HEK293T (cell line): ENCODE data around the gene CHRNA1.

ENCODE experiments used
- CTCF ChIA-PET: fragments of 350-600 bp; formaldehyde crosslinking; extraction: SDS; loops from one replicate; lab custom pipeline; 2021; ENCODE audit warnings: antibody characterized with exemption, inconsistent platforms; lab: Yijun Ruan, JAX
- POLR2A ChIA-PET: fragments of 350-600 bp; formaldehyde crosslinking; extraction: SDS; loops from one replicate; lab custom pipeline; 2020; ENCODE audit warnings: antibody characterized with exemption, inconsistent platforms; lab: Yijun Ruan, JAX
- DNase-seq: peaks from one replicate; pipeline ENCODE4 v3.0.0; 2012; ENCODE audit warnings: mixed read lengths; ENCODE audit errors: extremely low spot score
- ARNT ChIP-seq: fragments of 450-650 bp; IDR thresholded peaks from 2 replicates; pipeline ENCODE4 v1.6.1; 2017; ENCODE audit warnings: mild to moderate bottlenecking
- BHLHE40 ChIP-seq: fragments of 450-650 bp; IDR thresholded peaks from 2 replicates; pipeline ENCODE4 v1.6.1; 2016; ENCODE audit warnings: mild to moderate bottlenecking, moderate library complexity, borderline replicate concordance
- CTBP1 ChIP-seq: fragments of 450-650 bp; IDR thresholded peaks from 2 replicates; pipeline ENCODE4 v1.6.1; 2016; ENCODE audit warnings: borderline replicate concordance
- ELF4 ChIP-seq: fragments of 450-650 bp; IDR thresholded peaks from 2 replicates; pipeline ENCODE4 v1.6.1; 2017; ENCODE audit warnings: antibody characterized with exemption
- FOXA1 ChIP-seq: fragments of 450-650 bp; IDR thresholded peaks from 2 replicates; pipeline ENCODE4 v1.6.1; 2016; ENCODE audit warnings: mild to moderate bottlenecking
- FOXK2 ChIP-seq: fragments of 450-650 bp; IDR thresholded peaks from 2 replicates; pipeline ENCODE4 v1.6.1; 2016; ENCODE audit warnings: mild to moderate bottlenecking
- FOXM1 ChIP-seq: fragments of 450-650 bp; IDR thresholded peaks from 2 replicates; pipeline ENCODE4 v1.6.1; 2017; ENCODE audit warnings: mild to moderate bottlenecking, borderline replicate concordance
- HDGF ChIP-seq: fragments of 450-650 bp; IDR thresholded peaks from 2 replicates; pipeline ENCODE4 v1.6.1; 2017; ENCODE audit warnings: antibody characterized with exemption, borderline replicate concordance
- L3MBTL2 ChIP-seq: fragments of 450-650 bp; conservative IDR thresholded peaks from 2 replicates; pipeline ENCODE4 v1.6.1; 2016; ENCODE audit warnings: mild to moderate bottlenecking
- LEF1 ChIP-seq: fragments of 450-650 bp; IDR thresholded peaks from 2 replicates; pipeline ENCODE4 v1.6.1; 2017; ENCODE audit warnings: mild to moderate bottlenecking, borderline replicate concordance
- NFRKB ChIP-seq: fragments of 450-650 bp; IDR thresholded peaks from 2 replicates; pipeline ENCODE4 v1.6.1; 2016; ENCODE audit warnings: mild to moderate bottlenecking, moderate library complexity
- PKNOX1 ChIP-seq: fragments of 450-650 bp; IDR thresholded peaks from 2 replicates; pipeline ENCODE4 v1.6.1; 2016
- SP1 ChIP-seq: fragments of 450-650 bp; IDR thresholded peaks from 2 replicates; pipeline ENCODE4 v1.6.1; 2017
- SUZ12 ChIP-seq: fragments of 450-650 bp; IDR thresholded peaks from 2 replicates; pipeline ENCODE4 v1.6.1; 2016; ENCODE audit warnings: mild to moderate bottlenecking
- TARDBP ChIP-seq: fragments of 450-650 bp; IDR thresholded peaks from 2 replicates; pipeline ENCODE4 v1.6.1; 2016
- ZNF384 ChIP-seq: fragments of 450-650 bp; IDR thresholded peaks from 2 replicates; pipeline ENCODE4 v1.6.1; 2016

Gene CHRNA1

DNA sequence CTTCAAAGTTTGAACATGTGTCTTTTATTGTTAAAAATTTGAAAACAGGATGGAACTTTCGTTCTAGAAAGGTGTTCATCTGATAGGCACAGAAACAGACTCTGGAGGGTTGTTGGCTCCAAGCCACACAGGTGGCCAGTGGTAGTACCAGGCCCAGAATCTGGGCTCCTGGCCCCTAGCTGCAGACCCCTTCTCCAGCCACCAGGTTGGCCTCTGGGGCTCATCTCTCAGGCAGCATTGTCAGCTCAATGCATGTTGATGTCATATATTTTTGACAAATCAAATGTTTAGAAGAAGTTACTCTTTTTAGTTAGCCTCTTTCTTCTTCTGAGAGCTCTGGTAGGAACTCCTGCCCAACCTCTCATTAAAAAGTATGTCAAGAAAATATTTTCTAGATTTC, 34.5 kb upstream of the CHRNA1 start:
- POLR2A ChIA-PET: no interaction called here
- no peak for TF ChIP-seq LEF1
- TF ChIP-seq ARNT: no peak
- no peak for TF ChIP-seq TARDBP
- TF ChIP-seq FOXM1: no peak
- TF ChIP-seq FOXA1: no peak
- TF ChIP-seq PKNOX1: no peak
- no peak for TF ChIP-seq ELF4
- TF ChIP-seq ZNF384: no peak
- no peak for TF ChIP-seq SP1
- TF ChIP-seq BHLHE40: no peak
- no peak for TF ChIP-seq CTBP1
- DNase-seq: no peak
- CTCF ChIA-PET: no interaction called here

GRCh38 chr2:174797781-174798276, 33.6 kb upstream of the CHRNA1 start:
- POLR2A ChIA-PET: no interaction called here
- CTCF ChIA-PET: no interaction called here

GRCh38 chr2:174796319-174796771, 32.1 kb upstream of the CHRNA1 start:
- ChIA-PET POLR2A (no interaction called here), CTCF (no interaction called here)
- TF ChIP-seq TARDBP: no peak
- TF ChIP-seq FOXK2: no peak
- TF ChIP-seq SP1: no peak
- no peak for TF ChIP-seq BHLHE40
- TF ChIP-seq FOXM1: no peak
- TF ChIP-seq ZNF384: no peak
- TF ChIP-seq FOXA1: no peak
- TF ChIP-seq ELF4: no peak
- TF ChIP-seq PKNOX1: no peak
- TF ChIP-seq LEF1: no peak
- TF ChIP-seq L3MBTL2: no peak
- TF ChIP-seq ARNT: no peak
- TF ChIP-seq CTBP1: no peak
- DNase-seq: no peak

More at GRCh38 chr2:174797781-174798276, 33.6 kb upstream of the CHRNA1 start:
- TF ChIP-seq ARNT: no peak
- no peak for TF ChIP-seq FOXM1
- TF ChIP-seq TARDBP: no peak
- TF ChIP-seq FOXA1: no peak
- TF ChIP-seq ELF4: no peak
- no peak for TF ChIP-seq ZNF384
- no peak for TF ChIP-seq BHLHE40
- TF ChIP-seq CTBP1: no peak
- TF ChIP-seq L3MBTL2: no peak
- TF ChIP-seq NFRKB: no peak
- TF ChIP-seq HDGF: no peak
- no peak for TF ChIP-seq LEF1
- TF ChIP-seq SP1: no peak
- no peak for DNase-seq

DNA sequence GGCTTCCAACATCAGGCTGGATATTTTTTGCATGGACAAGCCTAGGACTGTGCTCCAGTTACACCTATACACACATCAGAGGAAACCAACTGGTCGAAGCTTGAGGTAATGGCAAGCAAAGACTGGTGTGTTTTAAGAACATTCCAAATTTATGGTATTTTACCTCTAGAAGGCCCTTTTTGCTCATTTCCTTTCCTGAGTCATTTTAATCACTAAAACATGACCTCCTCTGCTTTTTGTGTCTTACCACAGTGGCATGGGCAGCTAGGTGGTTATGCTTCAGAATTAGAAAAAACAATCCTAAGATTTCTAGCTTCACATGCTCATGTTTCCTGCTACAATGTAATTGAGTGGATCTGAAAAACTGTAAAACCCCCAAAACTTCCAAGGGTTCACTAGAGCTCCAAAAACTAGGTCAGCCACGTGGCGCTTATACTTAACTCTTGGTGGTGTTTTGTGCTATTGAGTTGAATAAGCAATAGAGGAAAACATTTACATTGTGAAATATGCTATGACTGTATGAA, 30.6 kb upstream of the CHRNA1 start:
- DNase-seq: no peak
- POLR2A ChIA-PET: no interaction called here
- TF ChIP-seq CTBP1 (no peak), FOXM1 (no peak), NFRKB (no peak), SP1 (no peak), FOXK2 (no peak), ELF4 (no peak), FOXA1 (no peak)
- CTCF ChIA-PET: no interaction called here

DNA sequence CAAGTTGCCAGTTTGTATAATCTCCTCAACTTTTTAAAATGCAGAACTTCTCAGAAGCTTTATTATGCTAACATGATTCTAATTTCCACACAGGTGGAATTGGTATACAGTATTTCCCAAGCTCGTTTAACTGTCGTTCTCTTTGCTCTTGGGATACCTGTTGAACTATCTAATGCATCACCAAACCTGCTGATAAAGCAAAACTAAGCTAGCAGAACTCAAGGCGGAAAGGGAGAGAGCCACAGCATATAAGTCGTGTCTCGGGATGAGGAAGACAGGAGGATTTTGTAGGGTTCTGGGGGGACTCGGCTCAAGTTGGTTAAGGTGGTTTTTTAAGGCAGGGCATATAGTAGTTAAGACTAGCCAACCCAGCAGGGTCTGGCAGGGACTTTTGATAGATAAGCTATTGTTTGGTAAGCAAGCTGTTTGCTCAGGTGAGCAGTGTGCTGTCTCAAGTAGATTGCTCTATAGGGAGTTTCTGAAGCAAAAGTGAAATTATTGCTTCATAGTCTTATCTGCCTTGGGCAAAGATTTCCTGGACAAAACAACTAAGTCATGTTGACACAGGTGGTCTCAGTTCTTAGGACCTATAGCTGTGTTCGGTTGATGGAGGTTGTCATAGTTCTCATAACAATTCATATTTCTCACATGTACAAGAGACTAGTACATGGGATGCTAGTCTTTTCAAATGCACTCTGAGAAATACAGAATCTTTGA, 28.2 kb upstream of the CHRNA1 start:
- ChIA-PET CTCF (no interaction called here), POLR2A (no interaction called here)
- no peak for DNase-seq
- TF ChIP-seq PKNOX1 (no peak), FOXM1 (no peak), ZNF384 (no peak), NFRKB (no peak), LEF1 (no peak), SUZ12 (no peak), BHLHE40 (no peak), TARDBP (no peak), ARNT (no peak)

- POLR2A ChIA-PET: no interaction called here
- DNase-seq: no peak
- CTCF ChIA-PET: no interaction called here
- TF ChIP-seq FOXK2 (no peak), PKNOX1 (no peak), ARNT (no peak), SUZ12 (no peak), L3MBTL2 (no peak), CTBP1 (no peak), LEF1 (no peak), NFRKB (no peak), TARDBP (no peak), FOXA1 (no peak), HDGF (no peak), SP1 (no peak), BHLHE40 (no peak)
Measured at GRCh38 chr2:174791746-174792280, 27.5 kb upstream of the CHRNA1 start.
